ENCODE data around the gene ERG.

GRCh38 chr21:38399103-38399502, 99.2 kb downstream of the ERG start:
- TF ChIP-seq CTCF (IDR thresholded peaks at IDR 0.05) (no peak), POLR2A (IDR thresholded peaks at IDR 0.05) (no peak)

Data from adrenal gland (tissue), 5 donors.